Measurements from ENCODE around the gene TIMD4.

DNA sequence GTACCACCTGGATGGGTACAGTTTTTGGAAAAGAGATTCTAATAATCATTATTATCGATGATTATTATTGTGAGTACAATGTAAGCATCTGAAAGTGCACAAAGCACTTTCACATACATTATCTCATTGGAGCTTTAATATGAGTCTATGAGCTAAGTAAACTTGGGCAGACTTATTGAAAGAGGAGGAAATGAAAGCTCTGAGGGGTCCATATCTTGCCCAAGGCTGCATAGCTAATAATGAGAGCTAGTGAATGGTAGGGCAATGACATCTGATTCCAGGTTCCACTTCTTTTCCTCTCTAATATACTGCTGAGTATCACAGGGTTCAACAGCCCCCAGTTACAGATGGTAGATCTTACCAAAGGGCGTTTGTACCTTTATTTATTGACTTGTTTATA lies 26.1 kb downstream of the TIMD4 start:
- TF ChIP-seq SP1 (CRISPR knock-in tag; IDR thresholded peaks at IDR 0.05) = no peak
- no peak for TF ChIP-seq KAT7 (CRISPR knock-in tag; IDR thresholded peaks at IDR 0.05; ENCODE audit: borderline replicate concordance)
- no peak for TF ChIP-seq TCF7 (IDR thresholded peaks at IDR 0.05; ENCODE audit: borderline replicate concordance)
- no peak for TF ChIP-seq ARID2 (IDR thresholded peaks at IDR 0.05)
